HCT116 (cell line): ENCODE data around the gene LRP1B. TPM values are rescaled to one million over a fixed set of nuclear protein-coding genes. Genes with fewer than 3 reads are reported as not detected.

Source experiments
- ATAC-seq: fragments of 200-7000 bp; cut with Tn5 transposase; 2 replicates; pipeline ENCODE4 v1.9.1; 2020; ENCODE audit warnings: mild to moderate bottlenecking, moderate library complexity
- BruUV-seq: library from RNA; stranded (reverse); fragments of 400-500 nt; replicated peaks from 2 replicates; lab custom pipeline; 2021; lab: Mats Ljungman, UMichigan
- CTCF ChIA-PET: fragments of 300-600 bp; sonication (Branson Sonifier 250); formaldehyde crosslinking; loops from one replicate; lab custom pipeline; 2021; ENCODE audit warnings: antibody characterized with exemption; lab: Charles Lee
- POLR2A ChIA-PET: fragments of 300-600, 350-600 bp; sonication (Branson Sonifier 250); formaldehyde crosslinking; loops from one replicate; lab custom pipeline; 2021; ENCODE audit warnings: antibody characterized with exemption; lab: Charles Lee
- RAD21 ChIA-PET, 2 experiments: fragments of 300-600 bp; sonication (Branson Sonifier 250); formaldehyde crosslinking; loops; one replicate each; lab custom pipeline; 2023; ENCODE audit warnings: low total read pairs in 2 of 2; ENCODE audit not compliant: uncharacterized antibody in 2 of 2, unreplicated experiment in 2 of 2, low non-redundant PET in 1 of 2; lab: Charles Lee
- DNase-seq: peaks from one replicate; pipeline ENCODE4 v3.0.0-alpha.2; 2010; ENCODE audit warnings: low read depth, low spot score
- H2AFZ ChIP-seq: fragments of 200-600 bp; shearing (Covaris generic), sonication (generic); 2 replicates; pipeline ENCODE4 v1.6.1; 2017; ENCODE audit warnings: low read depth, mixed run types, mixed read lengths, antibody characterized with exemption, low read length; ENCODE audit not compliant: poor library complexity, severe bottlenecking
- H3K27ac ChIP-seq: 2 replicates; pipeline ENCODE4 v1.5.1; 2012; ENCODE audit warnings: low read depth, low read length
- H3K27me3 ChIP-seq: fragments of 200-600 bp; sonication (generic); 2 replicates; pipeline ENCODE4 v1.6.1; 2016; ENCODE audit warnings: mixed run types, low read length, mixed read lengths; ENCODE audit not compliant: insufficient read depth
- H3K36me3 ChIP-seq, 2 experiments: fragments of 200-500 bp in 1 of 2; fragments of 200-600 bp in 1 of 2; sonication (Bioruptor generic) in 1 of 2; sonication (generic) in 1 of 2; 2 replicates each; pipeline versions ENCODE4 v1.5.1 to v1.6.1; 2014 to 2016; ENCODE audit warnings: low read length in 2 of 2, inconsistent platforms in 1 of 2, mixed read lengths in 1 of 2, mixed run types in 1 of 2; ENCODE audit not compliant: insufficient read depth in 2 of 2, control insufficient read depth in 1 of 2
- H3K4me1 ChIP-seq, 2 experiments: fragments of 200-600 bp in 1 of 2; sonication (generic) in 1 of 2; 2 replicates each; pipeline versions ENCODE4 v1.5.1 to v1.6.1; 2012 to 2017; ENCODE audit warnings: low read length in 2 of 2, inconsistent platforms in 1 of 2, mild to moderate bottlenecking in 1 of 2, mixed read lengths in 1 of 2, mixed run types in 1 of 2, moderate library complexity in 1 of 2; ENCODE audit not compliant: insufficient read depth in 2 of 2, control insufficient read depth in 1 of 2
- H3K4me2 ChIP-seq: fragments of 200-600 bp; sonication (generic); 2 replicates; pipeline ENCODE4 v1.6.1; 2017; ENCODE audit warnings: mixed run types, low read length, mixed read lengths
- H3K4me3 ChIP-seq, 2 experiments: fragments of 200-600 bp in 1 of 2; sonication (generic) in 1 of 2; replicated peaks in 1 of 2; 2 replicates each; pipeline ENCODE4 v1.5.1; 2011 to 2016; ENCODE audit warnings: low read length in 2 of 2, control low read depth in 1 of 2, low read depth in 1 of 2, mild to moderate bottlenecking in 1 of 2, mixed read lengths in 1 of 2, mixed run types in 1 of 2
- H3K79me2 ChIP-seq: fragments of 200-600 bp; sonication (generic); 2 replicates; pipeline ENCODE4 v1.6.1; 2017; ENCODE audit warnings: mild to moderate bottlenecking, mixed run types, low read length, moderate library complexity, mixed read lengths; ENCODE audit not compliant: insufficient read depth
- H3K9ac ChIP-seq: fragments of 200-600 bp; sonication (generic); 2 replicates; pipeline ENCODE4 v1.6.1; 2016; ENCODE audit warnings: low read length, mixed read lengths
- H3K9me2 ChIP-seq: fragments of 200-600 bp; sonication (generic), shearing (Covaris generic); 2 replicates; pipeline ENCODE4 v1.6.1; 2017; ENCODE audit warnings: mixed run types, mild to moderate bottlenecking, moderate library complexity; ENCODE audit not compliant: insufficient read depth
- H3K9me3 ChIP-seq, 2 experiments: fragments of 200-500 bp in 1 of 2; fragments of 200-600 bp in 1 of 2; sonication (Bioruptor generic) in 1 of 2; sonication (generic) in 1 of 2; 2 replicates each; pipeline ENCODE4 v1.6.1; 2014 to 2017; ENCODE audit warnings: low read length in 2 of 2, mixed read lengths in 2 of 2, inconsistent platforms in 1 of 2, low read depth in 1 of 2, mild to moderate bottlenecking in 1 of 2, mixed run types in 1 of 2, moderate library complexity in 1 of 2; ENCODE audit not compliant: control insufficient read depth in 1 of 2, insufficient read depth in 1 of 2
- H4K20me1 ChIP-seq: fragments of 200-600 bp; sonication (generic), shearing (Covaris generic); 2 replicates; pipeline ENCODE4 v1.6.1; 2017; ENCODE audit warnings: mixed run types, mild to moderate bottlenecking, moderate library complexity; ENCODE audit not compliant: insufficient read depth
- ATF3 ChIP-seq: IDR thresholded peaks from 2 replicates; pipeline ENCODE4 v1.6.1; 2012
- CBX3 ChIP-seq: IDR thresholded peaks from 2 replicates; pipeline ENCODE4 v1.6.1; 2012; ENCODE audit warnings: low read depth
- EGR1 ChIP-seq: IDR thresholded peaks from 2 replicates; pipeline ENCODE4 v1.6.1; 2012; ENCODE audit warnings: low read depth
- EZH2 ChIP-seq: fragments of 200-600 bp; sonication (generic); IDR thresholded peaks from 2 replicates; pipeline ENCODE4 v1.6.1; 2017; ENCODE audit warnings: antibody characterized with exemption, mixed run types
- FOSL1 ChIP-seq: IDR thresholded peaks from 2 replicates; pipeline ENCODE4 v1.6.1; 2012; ENCODE audit warnings: low read depth
- JUND ChIP-seq: IDR thresholded peaks from 2 replicates; pipeline ENCODE4 v1.6.1; 2012
- POLR2A ChIP-seq: IDR thresholded peaks from 2 replicates; pipeline ENCODE4 v1.7.0; 2011; ENCODE audit warnings: borderline replicate concordance; ENCODE audit not compliant: insufficient read depth, insufficient read length; ENCODE audit errors: extremely low read depth
- RAD21 ChIP-seq: IDR thresholded peaks from 2 replicates; pipeline ENCODE4 v1.6.1; 2012; ENCODE audit warnings: low read depth, mild to moderate bottlenecking
- SRF ChIP-seq: IDR thresholded peaks from 2 replicates; pipeline ENCODE4 v1.6.1; 2012; ENCODE audit warnings: low read depth
- TCF7L2 ChIP-seq: IDR thresholded peaks from 2 replicates; pipeline ENCODE4 v1.7.0; 2011; ENCODE audit warnings: borderline replicate concordance, inconsistent platforms; ENCODE audit not compliant: insufficient read depth, insufficient read length; ENCODE audit errors: extremely low read depth
- ZFX ChIP-seq: fragments of 450-650 bp; IDR thresholded peaks from 2 replicates; pipeline ENCODE4 v1.6.1; 2017
- intact Hi-C: fragments of 100-400 bp; cut with micrococcal nuclease; formaldehyde crosslinking; loops from 2 replicates; pipeline ENCODE4 v1.10.0; 2022
- total RNA-seq: library from RNA; stranded (reverse); gene quantifications from one replicate; pipeline ENCODE4 v1.2.1, GENCODE V29; 2021; ENCODE audit not compliant: unreplicated experiment
- TF ChIP-seq, protein P1 (sequence below): IDR thresholded peaks from 2 replicates; pipeline ENCODE4 v1.6.1; 2012; ENCODE audit warnings: low read depth
- TF ChIP-seq, protein P2 (sequence below), 3 experiments: fragments of 200-600 bp in 1 of 3; sonication (generic) in 1 of 3; IDR thresholded peaks in 2 of 3; conservative IDR thresholded peaks in 1 of 3; 2 replicates each; pipeline ENCODE4 v1.5.1; 2012 to 2017; ENCODE audit warnings: low read depth in 2 of 3, low read length in 2 of 3, antibody characterized with exemption in 1 of 3, borderline replicate concordance in 1 of 3, control low read depth in 1 of 3, mild to moderate bottlenecking in 1 of 3, mixed read lengths in 1 of 3, mixed run types in 1 of 3, moderate library complexity in 1 of 3; ENCODE audit not compliant: insufficient read depth in 1 of 3

The LRP1B gene
- total RNA-seq, 1 experiment from 2014 or later = 0.34 TPM

DNA sequence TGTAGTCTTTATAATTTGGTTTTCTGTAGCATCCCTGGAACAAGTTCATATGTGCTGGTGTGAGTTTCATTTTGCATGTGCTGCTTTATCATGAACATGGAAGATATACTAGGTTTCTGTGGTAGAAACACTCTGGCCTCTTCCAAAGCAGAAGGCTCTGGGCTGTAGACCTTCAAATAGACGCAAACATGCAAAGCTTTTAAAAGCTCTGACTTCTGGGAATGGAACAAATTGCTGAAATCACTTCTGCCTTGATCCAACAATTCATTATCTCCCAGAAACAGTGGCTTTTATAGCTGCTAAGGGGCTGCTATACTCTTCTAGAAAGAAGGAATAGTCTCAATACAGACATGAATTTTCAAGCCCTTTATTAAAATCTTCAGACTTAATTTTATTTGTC, 382.2 kb downstream of the LRP1B start (continued):
- TF ChIP-seq JUND (no peak), EGR1 (no peak), TCF7L2 (no peak), ZFX (no peak), SRF (no peak), POLR2A (no peak)
- TF ChIP-seq, all 23 proteins: peak for 0

DNA sequence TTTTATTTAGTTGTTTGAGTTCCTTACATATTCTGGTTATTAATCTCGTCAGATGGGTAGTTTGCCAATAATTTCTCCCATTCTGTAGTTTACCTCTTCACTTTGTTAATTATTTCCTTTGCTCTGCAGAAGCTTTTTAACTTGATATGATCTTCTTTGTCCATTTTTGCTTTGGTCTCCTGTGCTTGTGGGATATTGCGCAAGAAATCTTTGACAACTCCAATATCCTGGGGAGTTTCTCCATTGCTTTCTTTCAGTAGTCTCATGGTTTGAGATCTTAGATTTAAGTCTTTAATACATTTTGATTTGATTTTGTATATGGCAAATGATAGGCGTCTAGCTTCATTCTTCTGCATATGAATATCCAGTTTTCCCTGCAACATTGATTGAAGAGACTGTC, 389.2 kb downstream of the LRP1B start:
- H3K27ac ChIP-seq = no peak overlapping the region
- no peak overlapping the region for H3K9ac ChIP-seq
- H3K4me2 ChIP-seq = no peak overlapping the region
- no peak overlapping the region for H2AFZ ChIP-seq
- H3K36me3 ChIP-seq = no peaks in the 10 kb centered on the region
- no peaks in the 10 kb centered on the region for H3K27me3 ChIP-seq
- ChIA-PET RAD21 (no interaction called here), CTCF (no interaction called here), POLR2A (no interaction called here)
- TF ChIP-seq CBX3 (no peak), RAD21 (no peak), JUND (no peak), FOSL1 (no peak), EZH2 (no peak), ATF3 (no peak)
- TF ChIP-seq, protein P1, sequence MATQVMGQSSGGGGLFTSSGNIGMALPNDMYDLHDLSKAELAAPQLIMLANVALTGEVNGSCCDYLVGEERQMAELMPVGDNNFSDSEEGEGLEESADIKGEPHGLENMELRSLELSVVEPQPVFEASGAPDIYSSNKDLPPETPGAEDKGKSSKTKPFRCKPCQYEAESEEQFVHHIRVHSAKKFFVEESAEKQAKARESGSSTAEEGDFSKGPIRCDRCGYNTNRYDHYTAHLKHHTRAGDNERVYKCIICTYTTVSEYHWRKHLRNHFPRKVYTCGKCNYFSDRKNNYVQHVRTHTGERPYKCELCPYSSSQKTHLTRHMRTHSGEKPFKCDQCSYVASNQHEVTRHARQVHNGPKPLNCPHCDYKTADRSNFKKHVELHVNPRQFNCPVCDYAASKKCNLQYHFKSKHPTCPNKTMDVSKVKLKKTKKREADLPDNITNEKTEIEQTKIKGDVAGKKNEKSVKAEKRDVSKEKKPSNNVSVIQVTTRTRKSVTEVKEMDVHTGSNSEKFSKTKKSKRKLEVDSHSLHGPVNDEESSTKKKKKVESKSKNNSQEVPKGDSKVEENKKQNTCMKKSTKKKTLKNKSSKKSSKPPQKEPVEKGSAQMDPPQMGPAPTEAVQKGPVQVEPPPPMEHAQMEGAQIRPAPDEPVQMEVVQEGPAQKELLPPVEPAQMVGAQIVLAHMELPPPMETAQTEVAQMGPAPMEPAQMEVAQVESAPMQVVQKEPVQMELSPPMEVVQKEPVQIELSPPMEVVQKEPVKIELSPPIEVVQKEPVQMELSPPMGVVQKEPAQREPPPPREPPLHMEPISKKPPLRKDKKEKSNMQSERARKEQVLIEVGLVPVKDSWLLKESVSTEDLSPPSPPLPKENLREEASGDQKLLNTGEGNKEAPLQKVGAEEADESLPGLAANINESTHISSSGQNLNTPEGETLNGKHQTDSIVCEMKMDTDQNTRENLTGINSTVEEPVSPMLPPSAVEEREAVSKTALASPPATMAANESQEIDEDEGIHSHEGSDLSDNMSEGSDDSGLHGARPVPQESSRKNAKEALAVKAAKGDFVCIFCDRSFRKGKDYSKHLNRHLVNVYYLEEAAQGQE = no peak
- TF ChIP-seq, protein P2, sequence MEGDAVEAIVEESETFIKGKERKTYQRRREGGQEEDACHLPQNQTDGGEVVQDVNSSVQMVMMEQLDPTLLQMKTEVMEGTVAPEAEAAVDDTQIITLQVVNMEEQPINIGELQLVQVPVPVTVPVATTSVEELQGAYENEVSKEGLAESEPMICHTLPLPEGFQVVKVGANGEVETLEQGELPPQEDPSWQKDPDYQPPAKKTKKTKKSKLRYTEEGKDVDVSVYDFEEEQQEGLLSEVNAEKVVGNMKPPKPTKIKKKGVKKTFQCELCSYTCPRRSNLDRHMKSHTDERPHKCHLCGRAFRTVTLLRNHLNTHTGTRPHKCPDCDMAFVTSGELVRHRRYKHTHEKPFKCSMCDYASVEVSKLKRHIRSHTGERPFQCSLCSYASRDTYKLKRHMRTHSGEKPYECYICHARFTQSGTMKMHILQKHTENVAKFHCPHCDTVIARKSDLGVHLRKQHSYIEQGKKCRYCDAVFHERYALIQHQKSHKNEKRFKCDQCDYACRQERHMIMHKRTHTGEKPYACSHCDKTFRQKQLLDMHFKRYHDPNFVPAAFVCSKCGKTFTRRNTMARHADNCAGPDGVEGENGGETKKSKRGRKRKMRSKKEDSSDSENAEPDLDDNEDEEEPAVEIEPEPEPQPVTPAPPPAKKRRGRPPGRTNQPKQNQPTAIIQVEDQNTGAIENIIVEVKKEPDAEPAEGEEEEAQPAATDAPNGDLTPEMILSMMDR (IDR thresholded peaks at IDR 0.05 in 2 of 3, conservative IDR thresholded peaks at IDR 0.05 in 1 of 3; ENCODE audit: borderline replicate concordance in 1 of 3, insufficient read depth in 1 of 3, low read depth in 2 of 3, low read length in 2 of 3) = no peak
- no peaks in the 10 kb centered on the region for H3K9me2 ChIP-seq
- H3K4me3 ChIP-seq = no peak overlapping the region
- no peaks in the 10 kb centered on the region for H4K20me1 ChIP-seq
- ATAC-seq (no peak), DNase-seq (no peak)
- H3K79me2 ChIP-seq = no peaks in the 10 kb centered on the region
- no peaks in the 10 kb centered on the region for H3K4me1 ChIP-seq
- BruUV-seq = no TSS peak
- intact Hi-C loops = no loop called here
- H3K9me3 ChIP-seq = no peaks in the 10 kb centered on the region
